MM.1S (cell line): ENCODE measurements around the gene CAMK1G.

ENCODE experiments used
- CTCF ChIP-seq: fragments of 300-600 bp; sonication (generic); IDR thresholded peaks from 2 replicates; pipeline ENCODE4 v1.5.1; 2016; ENCODE audit warnings: antibody characterized with exemption, low read length, mixed read lengths
- EZH2 ChIP-seq: fragments of 300-600 bp; sonication (generic); optimal IDR thresholded peaks from 2 replicates; pipeline ENCODE3; 2017; ENCODE audit warnings: low read depth, mild to moderate bottlenecking, antibody characterized with exemption, low read length, mixed read lengths
- EZH2phosphoT487 ChIP-seq: fragments of 300-600 bp; sonication (generic); IDR thresholded peaks from 2 replicates; pipeline ENCODE4 v1.6.1; 2018; ENCODE audit warnings: antibody characterized with exemption, low read length

DNA sequence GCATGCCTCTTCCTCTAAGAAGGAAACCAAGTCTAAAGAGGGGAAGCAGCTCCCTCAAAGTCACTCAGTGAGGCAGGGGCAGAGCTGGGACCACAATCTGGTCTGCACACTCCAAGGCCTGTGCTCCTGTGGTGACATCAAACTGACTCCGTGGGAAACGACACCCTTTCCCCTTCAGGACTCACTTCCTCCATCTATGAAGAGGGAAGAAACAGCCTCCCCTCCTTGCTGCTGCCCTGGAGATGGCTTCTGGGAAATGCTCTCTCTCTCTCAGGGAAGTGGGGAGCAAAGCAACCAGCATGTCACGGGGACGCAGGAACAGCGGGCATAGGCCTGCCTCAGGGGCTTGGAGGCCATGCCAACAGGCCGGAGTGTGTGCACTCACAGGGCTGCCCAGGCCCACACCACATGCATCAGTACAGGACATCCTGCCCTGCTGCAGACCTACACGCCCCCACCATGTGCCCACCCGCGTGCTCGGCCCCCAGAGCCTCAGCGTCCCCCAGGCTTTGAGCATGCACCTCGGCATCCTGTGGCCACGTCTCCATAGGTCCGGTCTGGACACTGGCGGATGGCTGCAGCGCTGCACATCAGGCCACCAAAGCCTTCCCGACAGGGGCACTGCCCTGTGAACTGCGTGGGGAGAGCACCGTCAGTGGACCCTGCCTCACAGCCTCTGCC is 43.0 kb downstream of the CAMK1G start:
- no peak for TF ChIP-seq EZH2
- no peak for TF ChIP-seq CTCF
- TF ChIP-seq EZH2phosphoT487, result no peak
